ENCODE measurements around the gene MLH1. TPM values are rescaled to one million over a fixed set of nuclear protein-coding genes. Genes with fewer than 3 reads are reported as not detected.
A peak's percentile ranks its signal among the peaks of the same experiment; 100 is the strongest.

The MLH1 gene
- total RNA-seq, 1 experiment from 2014 or later = 48.8 TPM

DNA sequence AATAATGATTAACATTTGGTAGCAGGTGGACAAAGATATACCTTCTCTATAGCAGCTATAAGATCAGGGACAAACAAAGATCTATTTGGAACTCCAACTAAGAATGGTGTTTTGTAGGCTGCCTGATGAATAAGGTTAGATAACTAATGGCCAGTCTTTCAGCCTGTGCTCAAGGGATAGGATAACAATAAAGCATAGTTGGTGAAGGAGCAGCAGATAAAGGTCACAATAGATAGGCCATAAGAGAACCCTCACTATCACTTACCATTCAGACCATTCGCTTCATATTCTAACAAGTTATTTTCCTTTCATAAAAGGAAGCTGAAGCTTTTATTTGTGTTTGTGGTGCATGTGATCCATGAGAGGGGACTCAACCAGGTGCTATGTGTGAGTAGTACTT is 20.2 kb upstream of the MLH1 start:
- DNase-seq (ENCODE audit: low read depth) = no peak

DNA sequence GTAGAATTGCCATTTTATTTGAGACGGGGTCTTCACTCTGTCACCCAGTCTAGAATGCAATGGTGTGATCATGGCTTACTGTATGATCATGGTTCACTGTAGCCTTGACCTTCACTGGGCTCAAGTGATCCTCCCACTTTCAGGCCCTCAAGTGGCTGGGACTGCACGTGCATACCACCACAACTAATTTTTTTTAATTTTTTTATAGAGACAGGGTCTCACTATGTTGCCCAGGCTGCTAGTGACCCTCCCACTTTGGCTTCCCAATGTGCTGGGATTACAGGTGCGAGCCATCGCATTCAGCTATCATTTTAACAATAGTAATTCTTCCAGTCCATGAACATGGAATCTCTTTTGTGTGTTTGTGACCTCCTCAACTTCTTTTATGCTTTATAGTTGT is 12.3 kb upstream of the MLH1 start:
- DNase-seq (ENCODE audit: low read depth) = no peak

- no peak for DNase-seq (ENCODE audit: low read depth)
Measured at GRCh38 chr3:36988356-36988755, 5.0 kb upstream of the MLH1 start.

DNA sequence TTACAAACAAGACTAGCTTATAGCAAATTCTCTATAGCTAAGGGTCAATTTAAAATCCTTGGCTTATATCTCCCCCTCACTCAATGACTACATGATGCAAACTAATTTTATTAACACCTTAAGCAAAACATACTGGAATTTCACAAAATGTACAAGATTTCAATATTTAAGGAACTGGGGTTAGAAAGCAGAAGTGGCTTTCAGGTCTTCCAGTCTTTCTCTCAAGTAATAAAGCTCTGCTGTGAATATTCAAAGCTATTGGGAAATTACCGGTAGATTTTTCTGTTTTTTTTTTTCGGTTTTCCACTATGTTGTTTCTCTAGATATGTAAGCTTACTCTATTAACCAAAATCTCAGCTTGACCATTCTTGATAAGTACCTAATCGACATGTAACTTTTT is 4.3 kb upstream of the MLH1 start:
- no peak for DNase-seq (ENCODE audit: low read depth)

DNA sequence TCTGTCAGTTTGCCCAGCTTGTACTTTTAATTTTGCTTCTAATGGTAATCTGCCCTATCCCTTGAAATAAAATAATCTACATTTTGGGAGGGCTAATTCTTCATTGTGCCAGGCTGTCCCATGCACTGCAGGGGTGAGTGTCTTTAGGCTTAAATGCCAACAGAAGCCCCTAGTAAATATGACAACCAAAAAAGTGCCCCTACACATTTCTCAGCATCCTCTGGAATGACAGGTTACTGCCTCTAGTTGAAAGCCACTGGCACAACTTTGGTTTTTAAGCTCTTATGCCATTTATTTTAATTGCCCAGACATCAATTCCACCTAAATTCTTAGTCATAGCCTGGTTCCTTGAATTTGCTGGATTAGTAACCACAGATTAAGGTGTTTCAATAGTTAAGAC is 3.8 kb upstream of the MLH1 start:
- DNase-seq (ENCODE audit: low read depth) = no peak

DNA sequence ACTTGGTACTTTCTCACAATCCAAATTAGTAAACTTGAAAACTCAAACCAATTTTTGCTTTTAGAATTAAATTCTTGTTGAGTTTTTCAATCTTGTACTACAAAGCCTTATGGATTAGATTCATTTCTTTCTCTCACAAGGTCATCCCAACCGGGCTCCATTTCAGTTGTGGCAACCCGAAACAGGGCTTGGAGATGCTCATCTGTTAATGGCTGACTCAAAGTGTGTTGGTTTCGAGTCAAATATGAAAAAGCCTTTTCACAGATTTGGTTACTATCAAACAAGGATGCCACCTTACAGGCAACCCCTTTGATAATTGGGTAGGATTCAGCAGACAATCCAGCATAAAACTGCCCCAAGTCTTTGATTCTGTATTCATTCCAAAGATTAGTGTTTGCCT is 2.2 kb upstream of the MLH1 start:
- no peak for DNase-seq (ENCODE audit: low read depth)

GRCh38 chr3:36991923-36992805 is 1.2 kb upstream of the MLH1 start:
- DNase-seq (ENCODE audit: low read depth) = peak; percentile 63

GRCh38 chr3:36992806-36993325 is 452 bp upstream of the MLH1 start, which contains the start of gene EPM2AIP1:
EPM2AIP1 (minus strand) TSS chr3:36993131; CDS start chr3:36993077, 54 bp downstream.
- no peak for DNase-seq (ENCODE audit: low read depth)

DNA sequence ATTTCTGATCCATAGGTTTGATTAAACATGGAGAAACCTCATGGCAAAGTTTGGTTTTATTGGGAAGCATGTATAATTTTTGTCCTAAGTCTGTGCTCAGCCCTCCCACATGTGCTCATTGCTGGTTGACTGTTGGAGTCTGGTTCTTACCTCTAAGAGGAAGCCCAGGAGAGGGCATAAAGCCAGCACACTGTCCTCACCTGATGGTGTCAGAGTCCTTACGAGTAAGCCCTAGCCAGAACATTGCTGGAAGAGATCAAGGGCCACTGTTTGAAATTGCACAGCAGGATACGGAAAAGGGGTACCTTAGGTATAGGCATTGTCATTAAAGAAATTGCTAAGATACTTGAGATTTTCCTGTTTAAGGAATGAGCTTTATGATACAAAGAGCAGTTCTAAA is 21.3 kb downstream of the MLH1 start:
- no peak for DNase-seq (ENCODE audit: low read depth)

GRCh38 chr3:37015642-37016041 is 22.3 kb downstream of the MLH1 start:
- DNase-seq (ENCODE audit: low read depth) = no peak

DNA sequence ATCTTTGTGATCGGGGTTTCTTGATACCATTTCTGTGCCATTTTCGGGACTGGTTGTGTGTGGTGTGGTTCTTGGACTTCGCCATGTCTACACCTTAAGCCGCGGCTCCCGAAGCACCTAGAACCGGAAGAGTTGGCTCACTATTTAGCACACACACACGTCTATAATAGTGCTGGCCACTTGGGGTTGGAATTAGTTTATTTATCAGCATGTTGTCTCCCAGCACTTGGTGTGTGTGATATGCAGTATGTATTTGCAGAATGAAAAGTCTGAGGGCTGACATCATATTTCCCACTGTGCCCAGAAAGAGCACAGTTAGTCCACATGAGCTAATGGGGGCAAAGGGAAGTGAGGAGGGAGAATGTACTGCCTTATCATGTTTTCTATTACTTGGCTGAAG is 23.6 kb downstream of the MLH1 start:
- DNase-seq (ENCODE audit: low read depth) = no peak

GRCh38 chr3:37017683-37018082 is 24.4 kb downstream of the MLH1 start:
- no peak for DNase-seq (ENCODE audit: low read depth)

- DNase-seq (ENCODE audit: low read depth) = peak; percentile 3
Measured at GRCh38 chr3:37024092-37024491, 30.8 kb downstream of the MLH1 start.

GRCh38 chr3:37024820-37025405 is 31.6 kb downstream of the MLH1 start:
- DNase-seq (ENCODE audit: low read depth) = no peak

GRCh38 chr3:37025561-37026335 is 32.4 kb downstream of the MLH1 start:
- no peak for DNase-seq (ENCODE audit: low read depth)

- no peak for DNase-seq (ENCODE audit: low read depth)
Measured at GRCh38 chr3:37026851-37027250, 33.5 kb downstream of the MLH1 start.

DNA sequence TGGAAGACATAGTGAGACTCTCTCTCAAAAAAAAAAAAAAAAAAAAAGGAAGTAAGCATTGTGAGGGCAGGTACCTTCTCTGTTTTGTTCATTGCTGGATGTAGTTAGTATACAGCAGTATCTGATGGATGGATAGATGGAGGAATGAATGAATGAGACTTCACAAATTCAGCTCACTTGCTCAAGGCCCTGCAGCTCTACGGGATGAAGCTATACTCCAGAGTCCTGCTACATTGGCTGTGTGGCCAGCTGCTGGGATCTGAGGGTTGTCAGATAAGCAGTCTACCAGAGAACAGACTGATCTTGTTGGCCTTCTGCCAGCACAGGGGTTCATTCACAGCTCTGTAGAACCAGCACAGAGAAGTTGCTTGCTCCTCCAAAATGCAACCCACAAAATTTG is 35.0 kb downstream of the MLH1 start:
- DNase-seq (ENCODE audit: low read depth) = no peak

DNA sequence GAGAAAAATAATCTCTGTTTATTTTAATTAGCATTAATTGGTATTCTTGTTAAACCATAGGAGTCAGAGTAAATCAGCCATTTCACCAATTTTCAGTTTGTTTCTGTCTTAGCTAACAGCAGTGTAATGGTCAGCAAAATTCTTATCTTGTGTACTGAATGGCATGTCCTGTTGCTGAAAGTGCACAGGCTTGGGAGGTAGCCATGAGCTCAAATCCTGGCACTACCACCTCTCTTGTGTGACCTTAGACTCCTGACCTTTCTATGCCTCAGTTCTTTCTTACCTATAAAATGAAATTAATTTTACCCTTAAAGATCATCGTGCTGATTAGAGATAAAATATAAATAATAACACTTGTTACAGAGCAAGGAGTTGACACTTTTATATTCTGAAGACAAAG is 35.8 kb downstream of the MLH1 start:
- no peak for DNase-seq (ENCODE audit: low read depth)

DNA sequence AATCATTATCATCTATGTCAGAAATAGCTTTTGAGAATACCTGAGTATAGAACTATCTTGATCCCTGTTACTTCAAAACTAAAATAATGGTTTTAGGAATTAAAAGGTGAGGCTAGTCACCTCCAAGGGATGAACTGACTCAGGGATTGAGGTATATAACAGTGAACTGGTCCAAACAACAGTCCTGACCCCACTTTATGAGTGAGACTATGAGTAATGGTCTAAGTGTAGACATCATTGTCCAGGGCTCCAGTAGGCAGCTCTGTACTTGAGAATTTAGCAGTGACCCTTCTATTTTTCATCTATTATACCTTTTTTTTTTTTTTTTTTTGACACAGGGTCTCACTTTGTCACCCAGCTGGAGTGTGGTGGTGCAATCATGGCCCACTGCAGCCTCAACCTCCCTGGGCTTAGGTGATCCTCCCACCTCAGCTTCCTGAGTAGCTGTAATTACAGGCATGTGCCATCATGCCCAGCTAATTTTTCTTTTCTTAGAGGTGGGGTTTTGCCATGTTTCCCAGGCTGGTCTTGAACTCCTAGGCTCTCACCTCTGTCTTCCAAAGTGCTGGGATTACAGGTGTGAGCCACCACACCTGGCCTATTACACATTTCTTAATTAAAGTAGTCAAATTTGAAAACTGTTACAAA is 36.3 kb downstream of the MLH1 start:
- DNase-seq (ENCODE audit: low read depth) = peak; percentile 8

- DNase-seq (ENCODE audit: low read depth) = no peak
Measured at GRCh38 chr3:37030588-37030987, 37.3 kb downstream of the MLH1 start.

GRCh38 chr3:37031096-37031682 is 37.9 kb downstream of the MLH1 start:
- no peak for DNase-seq (ENCODE audit: low read depth)
